Duodenal mucosa (tissue), 2 donors: ENCODE data around the gene FZD10.

Experiments used
- H3K27ac ChIP-seq: one replicate; pipeline ENCODE4 v1.7.0; 2013; ENCODE audit warnings: low read depth, low read length
- H3K27me3 ChIP-seq, 2 donors: one replicate each; pipeline ENCODE4 v1.7.0; 2013; ENCODE audit warnings: low read length in 2 of 2, control low read depth in 1 of 2; ENCODE audit not compliant: insufficient read depth in 2 of 2, control insufficient read depth in 1 of 2
- H3K36me3 ChIP-seq, 2 donors: one replicate each; pipeline ENCODE4 v1.7.0; 2013; ENCODE audit warnings: low read length in 2 of 2, control low read depth in 1 of 2; ENCODE audit not compliant: insufficient read depth in 2 of 2, control insufficient read depth in 1 of 2
- H3K4me1 ChIP-seq, 2 donors: one replicate each; pipeline ENCODE4 v1.7.0; 2013; ENCODE audit warnings: low read length in 2 of 2, control low read depth in 1 of 2; ENCODE audit not compliant: insufficient read depth in 2 of 2, control insufficient read depth in 1 of 2
- H3K4me3 ChIP-seq, 2 donors: one replicate each; pipeline ENCODE4 v1.7.0; 2013; ENCODE audit warnings: low read length in 2 of 2, low read depth in 1 of 2
- H3K9ac ChIP-seq, 2 donors: one replicate each; pipeline ENCODE4 v1.7.0; 2013; ENCODE audit warnings: low read length in 2 of 2, low read depth in 1 of 2
- H3K9me3 ChIP-seq, 2 donors: one replicate each; pipeline ENCODE4 v1.7.0; 2013; ENCODE audit warnings: low read length in 2 of 2, control low read depth in 1 of 2; ENCODE audit not compliant: control insufficient read depth in 1 of 2

The FZD10 gene

GRCh38 chr12:130203151-130203550, 40.9 kb downstream of the FZD10 start:
- Histone ChIP-seq H3K36me3 (no peaks in the 10 kb centered on the region), H3K4me1 (no peaks in the 10 kb centered on the region), H3K9me3 (peaks cover 0 to 12% of the 10 kb centered on the region in 2 donors), H3K27me3 (no peaks in the 10 kb centered on the region), H3K9ac (no peak overlapping the region), H3K27ac (no peak overlapping the region), H3K4me3 (no peak overlapping the region)

GRCh38 chr12:130204541-130204953, 42.3 kb downstream of the FZD10 start:
- H3K27ac ChIP-seq, result no peak overlapping the region
- no peak overlapping the region for H3K9ac ChIP-seq
- no peak overlapping the region for H3K4me3 ChIP-seq
- no peaks in the 10 kb centered on the region for H3K36me3 ChIP-seq
- H3K9me3 ChIP-seq, result peaks cover 3 to 12% of the 10 kb centered on the region in 2 donors
- no peaks in the 10 kb centered on the region for H3K4me1 ChIP-seq
- no peaks in the 10 kb centered on the region for H3K27me3 ChIP-seq

- no peak overlapping the region for H3K4me3 ChIP-seq
- H3K36me3 ChIP-seq, result no peaks in the 10 kb centered on the region
- no peak overlapping the region for H3K9ac ChIP-seq
- H3K27me3 ChIP-seq, result no peaks in the 10 kb centered on the region
- no peaks in the 10 kb centered on the region for H3K4me1 ChIP-seq
- H3K27ac ChIP-seq, result no peak overlapping the region
- peaks cover 3 to 10% of the 10 kb centered on the region in 2 donors for H3K9me3 ChIP-seq
These were observed 43.2 kb downstream of the FZD10 start for GRCh38 chr12:130205495-130205894.

GRCh38 chr12:130212384-130212989, 50.2 kb downstream of the FZD10 start:
- no peak overlapping the region for H3K4me3 ChIP-seq
- no peaks in the 10 kb centered on the region for H3K4me1 ChIP-seq
- no peak overlapping the region for H3K9ac ChIP-seq
- H3K36me3 ChIP-seq, result no peaks in the 10 kb centered on the region
- H3K9me3 ChIP-seq, result peaks cover 0 to 3% of the 10 kb centered on the region in 2 donors
- H3K27me3 ChIP-seq, result no peaks in the 10 kb centered on the region
- H3K27ac ChIP-seq, result no peak overlapping the region

- no peaks in the 10 kb centered on the region for H3K36me3 ChIP-seq
- no peaks in the 10 kb centered on the region for H3K4me1 ChIP-seq
- no peak overlapping the region for H3K27ac ChIP-seq
- H3K9me3 ChIP-seq, result peaks cover 0 to 3% of the 10 kb centered on the region in 2 donors
- no peak overlapping the region for H3K9ac ChIP-seq
- no peaks in the 10 kb centered on the region for H3K27me3 ChIP-seq
- H3K4me3 ChIP-seq, result no peak overlapping the region
These were observed 51.0 kb downstream of the FZD10 start for GRCh38 chr12:130213249-130213648.

- no peaks in the 10 kb centered on the region for H3K27me3 ChIP-seq
- no peak overlapping the region for H3K27ac ChIP-seq
- no peaks in the 10 kb centered on the region for H3K9me3 ChIP-seq
- H3K4me1 ChIP-seq, result no peaks in the 10 kb centered on the region
- no peaks in the 10 kb centered on the region for H3K36me3 ChIP-seq
- H3K4me3 ChIP-seq, result no peak overlapping the region
- no peak overlapping the region for H3K9ac ChIP-seq
These were observed 52.6 kb downstream of the FZD10 start for GRCh38 chr12:130214686-130215395.
